GM19238 (cell line): ENCODE data around the gene PAM.

Experiments used
- DNase-seq: peaks from one replicate; pipeline ENCODE4 v3.0.0; 2011; ENCODE audit warnings: low spot score; ENCODE audit not compliant: insufficient read length

PAM gene

GRCh38 chr5:102811972-102812371 is 56.9 kb downstream of the PAM start:
- DNase-seq, result no peak

DNA sequence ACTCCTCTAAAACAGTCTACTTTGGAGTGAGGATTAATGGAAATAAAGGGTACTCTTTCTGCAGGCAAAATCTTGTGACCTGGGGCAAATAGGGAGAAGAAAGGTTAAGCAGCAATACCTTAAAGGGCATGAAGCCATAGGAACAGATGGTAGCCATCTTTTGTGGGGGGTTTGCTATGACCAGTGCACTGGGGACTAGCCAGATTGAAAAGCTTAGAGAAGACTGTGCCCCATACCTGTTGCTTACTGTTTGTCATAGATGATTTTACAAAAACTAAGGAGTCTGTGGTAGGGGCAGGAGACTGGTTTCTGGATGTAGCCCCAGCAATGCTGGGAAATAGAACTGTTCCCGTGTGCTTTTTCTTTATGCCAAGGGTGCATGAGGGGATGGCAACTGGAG is 58.6 kb downstream of the PAM start:
- no peak for DNase-seq

DNA sequence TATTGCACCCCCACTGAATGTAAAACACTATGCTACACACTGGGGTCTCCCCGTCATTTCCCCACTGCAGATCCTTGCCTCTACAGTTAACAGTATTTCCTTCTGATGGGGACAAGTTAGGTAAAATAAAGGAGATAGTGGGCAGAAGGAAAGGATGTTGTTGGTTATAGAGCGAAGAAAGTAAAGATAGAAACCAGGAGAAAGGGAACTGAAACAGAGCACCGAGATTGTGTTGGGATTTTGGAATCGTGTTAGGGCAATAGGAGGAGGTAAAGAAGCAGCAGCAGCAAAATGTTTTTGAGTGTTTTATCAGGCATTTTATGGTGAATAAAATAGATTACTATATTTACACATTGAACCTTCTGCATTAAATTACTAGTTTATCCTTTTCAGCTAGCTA is 60.0 kb downstream of the PAM start:
- no peak for DNase-seq

DNA sequence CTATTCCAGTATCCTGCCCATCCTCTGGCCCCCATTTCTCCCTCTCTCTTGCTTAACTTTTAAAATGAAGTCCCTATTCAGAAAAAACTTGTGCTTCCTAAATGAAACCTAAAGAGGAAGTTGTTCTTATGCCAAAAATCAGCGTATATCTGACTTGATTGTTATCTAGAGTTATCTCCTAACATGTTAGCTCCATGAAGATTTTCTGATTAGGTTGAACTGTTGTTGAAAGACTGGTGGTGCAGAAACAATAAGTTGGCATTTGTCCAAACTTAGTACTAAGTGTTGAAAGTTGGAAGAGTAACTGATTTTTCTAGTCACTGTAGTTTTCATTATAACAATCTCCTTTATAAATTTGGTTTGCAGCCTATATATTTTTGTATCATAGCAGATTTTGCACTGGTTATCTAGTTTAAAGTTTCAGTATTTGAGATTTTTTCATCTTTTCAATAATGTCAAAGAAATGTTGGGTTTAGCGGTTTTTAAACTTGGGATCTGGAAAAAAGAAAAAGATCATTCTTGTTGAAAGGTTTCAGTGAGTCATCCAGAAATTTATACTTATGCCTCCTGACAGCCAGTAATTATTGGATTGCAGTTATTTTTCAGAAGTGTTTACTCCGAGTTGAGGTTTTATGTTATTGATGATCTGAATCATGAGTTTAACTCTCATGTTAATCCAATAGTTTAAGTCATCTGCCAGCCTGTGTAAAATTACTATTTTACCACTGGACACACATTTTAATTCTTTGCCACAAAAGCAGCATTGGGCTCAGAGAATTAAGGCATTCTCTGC is 60.6 kb downstream of the PAM start:
- DNase-seq, result no peak

DNA sequence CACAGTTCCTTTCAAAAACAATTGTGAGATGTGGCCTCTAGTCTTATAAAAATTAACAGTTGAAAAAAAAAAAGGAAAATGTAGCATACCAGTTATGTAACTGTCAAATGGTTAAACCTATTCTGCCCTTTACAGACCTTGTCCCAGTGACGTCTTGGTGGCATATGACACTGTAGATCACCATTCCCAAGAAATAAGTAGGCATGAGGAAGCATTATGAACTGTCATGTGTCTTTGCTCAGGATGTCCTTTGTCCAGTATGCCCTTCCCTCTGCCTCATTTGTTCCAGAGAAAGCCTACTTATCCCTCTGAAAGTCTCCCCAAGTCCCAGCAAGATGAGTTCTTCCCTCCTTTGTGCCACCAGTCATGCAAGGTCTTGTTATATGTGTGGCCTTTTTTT is 63.2 kb downstream of the PAM start:
- no peak for DNase-seq

DNA sequence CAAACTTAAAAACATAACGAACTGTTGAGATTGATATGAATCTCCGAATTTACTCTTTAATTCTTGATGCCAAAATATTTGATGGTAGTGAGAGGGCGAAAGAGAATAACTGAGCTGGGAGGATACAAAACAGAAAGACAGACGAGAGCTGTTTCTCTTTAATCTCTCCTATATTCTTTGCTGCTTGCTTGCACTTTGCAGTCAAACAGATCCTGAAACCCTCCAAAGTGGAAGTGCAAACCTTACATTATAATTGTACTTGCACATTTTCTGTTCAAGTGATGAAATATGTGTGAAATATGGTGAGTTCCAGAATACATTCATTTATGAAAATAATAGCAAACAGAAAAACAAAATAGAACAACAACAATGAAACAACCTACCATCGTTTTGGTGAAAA is 63.8 kb downstream of the PAM start:
- DNase-seq, result no peak

GRCh38 chr5:102819634-102820033 is 64.5 kb downstream of the PAM start:
- no peak for DNase-seq

DNA sequence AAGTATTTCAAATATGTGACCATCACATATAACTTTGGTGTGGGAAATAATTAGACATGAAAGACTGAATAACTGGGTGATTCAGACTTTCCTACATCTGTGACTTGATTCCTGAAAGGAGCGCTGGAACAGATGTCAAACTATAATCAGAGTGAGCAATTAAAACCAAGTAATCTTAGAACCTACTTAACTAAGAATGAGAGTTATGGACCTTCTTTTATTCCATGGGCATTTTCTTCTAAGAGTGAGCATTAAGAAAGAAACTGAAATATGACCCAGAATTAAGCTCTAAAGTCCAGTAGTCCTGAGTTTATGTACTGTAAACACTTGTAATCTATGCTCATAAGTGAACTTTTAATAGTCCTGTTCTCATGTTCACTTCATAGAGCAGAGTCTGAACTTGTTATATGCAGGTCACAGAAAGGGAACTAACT is 68.4 kb downstream of the PAM start:
- DNase-seq, result no peak

DNA sequence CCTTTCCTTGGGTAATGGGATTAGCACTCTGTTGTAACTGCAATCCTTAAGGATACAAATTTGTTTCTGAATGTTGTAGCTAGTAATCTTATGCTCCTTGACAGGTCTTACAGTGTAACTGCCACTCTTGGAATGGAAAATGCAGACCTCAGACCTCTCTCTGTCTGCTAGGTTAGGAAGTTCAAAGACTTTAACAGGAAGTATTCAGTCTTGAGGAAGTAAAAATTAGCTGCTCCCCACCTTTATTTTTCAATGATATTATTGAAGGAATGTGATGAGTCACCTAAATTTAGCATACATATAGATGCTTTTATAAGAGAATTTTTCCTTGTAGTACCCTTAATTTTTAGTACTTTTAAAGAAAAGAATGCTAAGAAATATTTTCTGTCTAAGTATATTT is 71.5 kb downstream of the PAM start:
- no peak for DNase-seq

DNA sequence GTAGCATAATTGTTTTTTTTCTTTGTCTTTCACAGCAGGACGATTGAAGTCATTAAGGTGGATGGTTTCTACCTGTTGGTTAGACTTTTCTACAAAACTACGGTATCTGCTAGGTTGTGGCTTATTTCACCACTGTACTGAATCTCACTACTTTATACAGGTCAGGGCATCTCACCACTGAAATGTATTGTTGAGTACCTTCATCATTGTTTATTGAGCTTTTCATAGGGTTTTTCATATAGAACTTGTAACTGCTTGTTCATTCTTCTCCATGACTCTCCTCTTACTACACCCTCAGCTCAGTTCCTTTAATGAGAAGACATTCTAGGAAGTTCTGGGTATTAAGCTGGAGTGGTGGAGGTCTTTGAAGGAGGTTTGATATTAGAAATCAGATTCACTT is 75.1 kb downstream of the PAM start:
- no peak for DNase-seq

DNA sequence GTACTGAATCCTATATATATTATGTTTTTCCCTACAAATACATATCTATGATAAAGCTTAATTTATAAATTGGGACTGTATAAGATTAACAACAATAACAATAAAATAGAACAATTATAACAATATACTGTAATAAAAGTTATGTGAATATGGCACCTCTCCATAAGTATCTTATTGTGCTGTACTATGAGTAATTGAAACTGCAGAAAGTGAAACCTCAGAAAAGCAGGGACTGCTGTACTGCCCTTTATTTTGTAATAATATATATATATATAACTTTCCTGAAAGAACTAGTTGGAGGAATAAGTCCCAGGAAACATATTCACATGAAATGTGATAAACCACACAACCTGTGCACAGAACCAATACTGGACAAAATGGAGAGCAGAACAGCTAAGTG is 77.3 kb downstream of the PAM start:
- DNase-seq, result no peak

DNA sequence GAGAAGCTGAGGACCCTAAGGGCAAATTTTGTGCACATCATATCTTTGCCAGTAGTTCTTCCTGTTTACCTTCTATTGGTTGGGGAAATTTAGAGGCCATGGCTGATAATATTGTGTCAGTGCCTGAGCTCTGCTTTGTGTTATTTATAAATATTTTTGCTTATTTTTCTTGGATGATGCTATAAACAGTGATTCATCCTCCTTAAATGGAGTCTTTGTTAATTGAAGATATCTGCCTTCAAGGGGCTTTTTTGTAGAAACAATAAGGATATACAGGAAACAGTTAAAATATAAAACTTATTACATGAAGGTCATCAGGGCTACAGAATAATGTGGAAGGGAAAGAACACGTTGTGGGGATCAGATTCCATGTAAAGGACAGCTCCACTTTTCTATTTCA is 78.0 kb downstream of the PAM start:
- DNase-seq, result no peak

DNA sequence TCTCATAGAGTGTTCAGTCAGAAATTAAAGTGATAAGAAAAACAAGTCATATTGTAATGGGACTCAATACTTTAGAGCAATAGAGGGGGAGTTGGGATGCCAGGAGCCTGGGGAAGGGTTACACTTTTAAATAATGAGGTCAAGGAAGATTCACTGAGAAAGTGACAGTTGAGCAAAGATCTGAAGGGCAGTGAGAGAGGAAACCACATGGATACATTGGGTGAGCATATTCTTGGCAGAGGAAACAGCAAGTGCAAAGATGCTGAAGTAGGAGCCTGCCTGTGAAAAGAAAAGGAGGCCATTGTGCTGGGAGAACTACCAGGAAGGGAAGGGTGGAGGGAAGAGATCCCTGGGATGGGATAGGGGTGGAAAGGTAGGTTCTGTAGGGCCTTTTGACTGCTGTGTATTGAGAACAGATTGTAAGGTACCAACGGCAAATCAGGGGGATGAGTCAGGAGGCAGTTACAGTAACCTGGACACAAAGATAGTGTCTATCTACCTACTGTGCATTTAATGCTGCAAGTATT is 79.4 kb downstream of the PAM start:
- DNase-seq, result no peak

- no peak for DNase-seq
Measured at GRCh38 chr5:102835717-102836116, 80.6 kb downstream of the PAM start.

GRCh38 chr5:102841021-102841420 is 85.9 kb downstream of the PAM start:
- DNase-seq, result no peak

DNA sequence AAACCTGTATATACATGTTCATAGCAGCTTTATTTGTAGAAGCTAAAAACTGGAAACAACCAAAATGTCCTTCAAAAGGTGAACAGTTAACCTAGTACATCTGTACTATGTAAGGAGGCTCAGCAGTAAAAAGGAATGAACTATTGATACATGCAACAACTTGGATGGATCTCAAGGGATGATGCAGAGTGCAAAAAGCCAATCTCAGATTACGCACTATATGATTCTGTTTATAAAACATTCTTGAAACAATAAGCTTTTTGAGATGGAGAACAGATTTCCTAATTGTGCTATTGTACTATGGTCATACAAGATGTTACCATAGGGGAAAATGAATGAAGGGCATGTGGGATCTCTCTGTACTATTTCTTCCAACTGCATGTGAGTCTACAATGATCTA is 88.9 kb downstream of the PAM start:
- no peak for DNase-seq

- DNase-seq, result no peak
Measured at GRCh38 chr5:102845041-102845440, 89.9 kb downstream of the PAM start.

GRCh38 chr5:102850503-102850902 is 95.4 kb downstream of the PAM start:
- no peak for DNase-seq

DNA sequence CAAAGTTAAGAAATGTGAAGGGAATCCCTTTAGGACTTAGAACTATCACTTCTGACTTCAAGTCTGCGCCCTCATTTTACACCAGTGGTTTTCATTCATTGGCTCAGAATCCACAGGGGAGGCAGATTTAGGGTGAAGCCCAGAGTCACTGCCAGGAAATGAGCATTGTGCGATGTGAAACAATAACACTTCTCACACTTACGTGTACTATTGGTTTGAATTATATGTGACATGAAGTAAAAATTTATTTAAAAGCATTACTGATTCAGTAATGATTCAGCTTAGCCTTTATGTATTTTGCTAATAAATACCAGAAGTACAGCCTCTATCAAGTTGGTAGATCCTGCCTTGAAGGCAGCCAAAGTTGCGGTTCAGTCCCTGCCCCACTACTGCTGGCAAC is 98.6 kb downstream of the PAM start:
- no peak for DNase-seq

GRCh38 chr5:102855681-102856388 is 100.7 kb downstream of the PAM start:
- no peak for DNase-seq

GRCh38 chr5:102856389-102856777 is 101.3 kb downstream of the PAM start:
- no peak for DNase-seq

- no peak for DNase-seq
Measured at GRCh38 chr5:102857076-102857818, 102.1 kb downstream of the PAM start.
